IMR-90 (cell line): ENCODE data around the gene FBXO5. TPM values are rescaled to one million over a fixed set of nuclear protein-coding genes. Genes with fewer than 3 reads are reported as not detected.

Source experiments
- ATAC-seq: fragments of 200-7000 bp; cut with Tn5 transposase; 2 replicates; pipeline ENCODE4 v1.9.1; 2020; ENCODE audit warnings: low read depth, mild to moderate bottlenecking, moderate library complexity
- BruUV-seq: library from RNA; stranded (reverse); fragments of 400-500 nt; replicated peaks from 2 replicates; lab custom pipeline; 2021; lab: Mats Ljungman, UMichigan
- CTCF ChIA-PET: fragments of 300-600 bp; formaldehyde crosslinking; extraction: SDS; loops from one replicate; lab custom pipeline; 2021; ENCODE audit warnings: antibody characterized with exemption; lab: Yijun Ruan, JAX
- POLR2A ChIA-PET: fragments of 300-600 bp; sonication (Branson Sonifier 250); formaldehyde crosslinking; loops from one replicate; lab custom pipeline; 2022; ENCODE audit warnings: antibody characterized with exemption; ENCODE audit not compliant: unreplicated experiment; lab: Charles Lee
- DNase-seq: peaks from one replicate; pipeline ENCODE4 v3.0.0; 2013
- H2AFZ ChIP-seq: replicated peaks from 2 replicates; pipeline ENCODE3; 2013; ENCODE audit warnings: low read length, mild to moderate bottlenecking; ENCODE audit not compliant: poor library complexity
- H2AK5ac ChIP-seq: 2 replicates; pipeline ENCODE4 v1.6.1; 2013; ENCODE audit warnings: low read depth, low read length, inconsistent platforms
- H2AK9ac ChIP-seq: replicated peaks from 2 replicates; pipeline ENCODE3; 2013; ENCODE audit warnings: mild to moderate bottlenecking, low read depth, low read length, moderate library complexity; ENCODE audit not compliant: poor library complexity
- H2BK120ac ChIP-seq: 2 replicates; pipeline ENCODE4 v1.6.1; 2013; ENCODE audit warnings: low read depth, low read length, inconsistent platforms
- H2BK15ac ChIP-seq: 3 replicates; pipeline ENCODE4 v1.6.1; 2013; ENCODE audit warnings: low read depth, low read length, inconsistent platforms
- H2BK20ac ChIP-seq: 2 replicates; pipeline ENCODE4 v1.6.1; 2013; ENCODE audit warnings: low read depth, mild to moderate bottlenecking, inconsistent platforms, low read length, moderate library complexity
- H2BK5ac ChIP-seq: 2 replicates; pipeline ENCODE4 v1.6.1; 2013; ENCODE audit warnings: mild to moderate bottlenecking, low read depth, low read length, inconsistent platforms; ENCODE audit not compliant: poor library complexity, severe bottlenecking
- H3K14ac ChIP-seq: replicated peaks from 2 replicates; pipeline ENCODE4 v1.6.1; 2013; ENCODE audit warnings: low read depth, low read length, inconsistent platforms
- H3K18ac ChIP-seq: 2 replicates; pipeline ENCODE4 v1.6.1; 2013; ENCODE audit warnings: low read depth, low read length, control low read depth
- H3K23ac ChIP-seq: 2 replicates; pipeline ENCODE4 v1.6.1; 2013; ENCODE audit warnings: low read depth, low read length, inconsistent platforms
- H3K27ac ChIP-seq: 2 replicates; pipeline ENCODE4 v1.5.1; 2013; ENCODE audit warnings: mild to moderate bottlenecking, control low read depth, low read length; ENCODE audit not compliant: insufficient read depth
- H3K27me3 ChIP-seq: 2 replicates; pipeline ENCODE4 v1.6.1; 2013; ENCODE audit warnings: low read length; ENCODE audit not compliant: control insufficient read depth, insufficient read depth
- H3K36me3 ChIP-seq: 2 replicates; pipeline ENCODE4 v1.6.1; 2013; ENCODE audit warnings: low read length, mixed read lengths; ENCODE audit not compliant: control insufficient read depth, insufficient read depth
- H3K4ac ChIP-seq: 2 replicates; pipeline ENCODE4 v1.6.1; 2013; ENCODE audit warnings: low read depth, low read length, inconsistent platforms
- H3K4me1 ChIP-seq: 2 replicates; pipeline ENCODE4 v1.6.1; 2013; ENCODE audit warnings: low read length, mixed read lengths; ENCODE audit not compliant: control insufficient read depth, insufficient read depth
- H3K4me2 ChIP-seq: 2 replicates; pipeline ENCODE4 v1.6.1; 2013; ENCODE audit warnings: low read depth, mild to moderate bottlenecking, control low read depth, low read length, moderate library complexity
- H3K4me3 ChIP-seq: 2 replicates; pipeline ENCODE4 v1.5.1; 2013; ENCODE audit warnings: low read depth, mild to moderate bottlenecking, control low read depth, low read length, moderate library complexity; ENCODE audit not compliant: insufficient read depth
- H3K56ac ChIP-seq: 2 replicates; pipeline ENCODE4 v1.6.1; 2013; ENCODE audit warnings: low read length, inconsistent platforms; ENCODE audit not compliant: insufficient read depth; ENCODE audit errors: extremely low read depth
- H3K79me1 ChIP-seq, 2 experiments: 2 replicates each; pipeline ENCODE4 v1.6.1; 2013; ENCODE audit warnings: low read length in 2 of 2, inconsistent platforms in 1 of 2, low read depth in 1 of 2
- H3K9ac ChIP-seq: 2 replicates; pipeline ENCODE4 v1.6.1; 2013; ENCODE audit warnings: low read depth, low read length, control low read depth
- H3K9me1 ChIP-seq: 2 replicates; pipeline ENCODE4 v1.6.1; 2013; ENCODE audit warnings: low read length, inconsistent platforms; ENCODE audit not compliant: insufficient read depth
- H3K9me3 ChIP-seq: 2 replicates; pipeline ENCODE4 v1.6.1; 2013; ENCODE audit warnings: low read length; ENCODE audit not compliant: control insufficient read depth, insufficient read depth
- H4K20me1 ChIP-seq: 2 replicates; pipeline ENCODE4 v1.6.1; 2013; ENCODE audit warnings: low read length, inconsistent platforms; ENCODE audit not compliant: insufficient read depth
- H4K5ac ChIP-seq: 2 replicates; pipeline ENCODE4 v1.6.1; 2013; ENCODE audit warnings: mild to moderate bottlenecking, low read depth, low read length, control low read depth
- H4K8ac ChIP-seq, 2 experiments: 2 replicates each; pipeline ENCODE4 v1.6.1; 2013; ENCODE audit warnings: low read depth in 2 of 2, low read length in 2 of 2, control low read depth in 1 of 2, inconsistent platforms in 1 of 2
- H4K91ac ChIP-seq: 2 replicates; pipeline ENCODE4 v1.6.1; 2013; ENCODE audit warnings: low read depth, low read length, inconsistent platforms; ENCODE audit not compliant: insufficient read depth
- BHLHE40 ChIP-seq: fragments of 150-350 bp; IDR thresholded peaks from 2 replicates; pipeline ENCODE4 v1.6.1; 2016; ENCODE audit warnings: mild to moderate bottlenecking, low read depth, low read length
- CEBPB ChIP-seq: IDR thresholded peaks from 2 replicates; pipeline ENCODE4 v1.6.1; 2012; ENCODE audit warnings: low read depth, low read length, improper control_type of control experiment
- CHD1 ChIP-seq: IDR thresholded peaks from 2 replicates; pipeline ENCODE4 v1.6.1; 2012; ENCODE audit warnings: low read depth, low read length, improper control_type of control experiment
- FOS ChIP-seq: fragments of 150-350 bp; IDR thresholded peaks from 2 replicates; pipeline ENCODE4 v1.6.1; 2016; ENCODE audit warnings: low read depth, low read length
- MAFK ChIP-seq: IDR thresholded peaks from 2 replicates; pipeline ENCODE4 v1.6.1; 2012; ENCODE audit warnings: low read depth, low read length, improper control_type of control experiment
- MAZ ChIP-seq: IDR thresholded peaks from 2 replicates; pipeline ENCODE4 v1.6.1; 2012; ENCODE audit warnings: low read depth, mild to moderate bottlenecking, low read length, improper control_type of control experiment, moderate library complexity, borderline replicate concordance
- MXI1 ChIP-seq: IDR thresholded peaks from 2 replicates; pipeline ENCODE4 v1.6.1; 2012; ENCODE audit warnings: low read depth, mild to moderate bottlenecking, low read length, moderate library complexity, borderline replicate concordance
- NFE2L2 ChIP-seq: fragments of 150-350 bp; IDR thresholded peaks from 2 replicates; pipeline ENCODE4 v1.6.1; 2016; ENCODE audit warnings: low read depth, mild to moderate bottlenecking, low read length
- POLR2A ChIP-seq: IDR thresholded peaks from 2 replicates; pipeline ENCODE4 v1.6.1; 2012; ENCODE audit warnings: mild to moderate bottlenecking, low read depth, low read length
- RAD21 ChIP-seq: IDR thresholded peaks from 2 replicates; pipeline ENCODE4 v1.6.1; 2012; ENCODE audit warnings: low read length, improper control_type of control experiment
- RCOR1 ChIP-seq: IDR thresholded peaks from 2 replicates; pipeline ENCODE4 v1.6.1; 2012; ENCODE audit warnings: mild to moderate bottlenecking, low read length, improper control_type of control experiment; ENCODE audit not compliant: insufficient replicate concordance
- RFX5 ChIP-seq: IDR thresholded peaks from 2 replicates; pipeline ENCODE4 v1.8.0; 2012; ENCODE audit warnings: low read depth, mild to moderate bottlenecking, low read length, moderate library complexity
- SMC3 ChIP-seq: fragments of 150-350 bp; IDR thresholded peaks from 2 replicates; pipeline ENCODE4 v1.6.1; 2016; ENCODE audit warnings: low read depth, mild to moderate bottlenecking, antibody characterized with exemption, low read length, moderate library complexity
- WGBS, 2 experiments: methylation state at CpG; one replicate each; pipeline versions ENCODE4 v1.1.5 to v1.1.7; 2013; ENCODE audit warnings: missing lambda C conversion rate in 2 of 2; ENCODE audit not compliant: insufficient read length in 1 of 2; ENCODE audit errors: extremely low coverage in 2 of 2; 5-methylcytosine and 5-hydroxymethylcytosine counted together
- dilution Hi-C: fragments of 300-500 bp; cut with HindIII; formaldehyde crosslinking; loops from one replicate; pipeline ENCODE4 v1.14.3; 2018; ENCODE audit warnings: low sequenced_read_pairs; ENCODE audit not compliant: unreplicated experiment
- in situ Hi-C: fragments of 300-500 bp; cut with MboI; formaldehyde crosslinking; loops from 3 replicates; pipeline ENCODE4 v1.14.3; 2019; ENCODE audit warnings: low sequenced_read_pairs, inconsistent platforms, mixed read lengths
- intact Hi-C: fragments of 100-400 bp; cut with micrococcal nuclease; formaldehyde crosslinking; loops from 2 replicates; pipeline ENCODE4 v1.10.0; 2022
- polyA plus RNA-seq, 3 experiments: library from polyadenylated mRNA; depleted of rRNA; stranded (reverse); fragments of >200 nt; gene quantifications; 2 replicates each; pipeline ENCODE4 v1.2.3, GENCODE V29; 2012; ENCODE audit warnings: low replicate concordance in 1 of 3
- total RNA-seq: library from RNA; depleted of rRNA; stranded (reverse); fragments of >200 nt; gene quantifications from 2 replicates; pipeline ENCODE4 v1.2.3, GENCODE V29; 2012
- TF ChIP-seq, protein P1 (sequence below): conservative IDR thresholded peaks from 2 replicates; pipeline ENCODE4 v1.5.1; 2012; ENCODE audit warnings: mild to moderate bottlenecking, low read depth, low read length, improper control_type of control experiment
- TF ChIP-seq, protein P2 (sequence below): fragments of 150-350 bp; IDR thresholded peaks from 2 replicates; pipeline ENCODE4 v1.6.1; 2016; ENCODE audit warnings: low read depth, mild to moderate bottlenecking, low read length, moderate library complexity, borderline replicate concordance
- TF ChIP-seq, protein P3 (sequence below): fragments of 150-350 bp; IDR thresholded peaks from 2 replicates; pipeline ENCODE4 v1.6.1; 2017; ENCODE audit warnings: mild to moderate bottlenecking, antibody characterized with exemption, low read length, low read depth

The FBXO5 gene
- total and polyA plus RNA-seq, 2 of the 4 experiments (the other 2 are of a cell fraction) = 11.8 to 16.7 TPM

DNA sequence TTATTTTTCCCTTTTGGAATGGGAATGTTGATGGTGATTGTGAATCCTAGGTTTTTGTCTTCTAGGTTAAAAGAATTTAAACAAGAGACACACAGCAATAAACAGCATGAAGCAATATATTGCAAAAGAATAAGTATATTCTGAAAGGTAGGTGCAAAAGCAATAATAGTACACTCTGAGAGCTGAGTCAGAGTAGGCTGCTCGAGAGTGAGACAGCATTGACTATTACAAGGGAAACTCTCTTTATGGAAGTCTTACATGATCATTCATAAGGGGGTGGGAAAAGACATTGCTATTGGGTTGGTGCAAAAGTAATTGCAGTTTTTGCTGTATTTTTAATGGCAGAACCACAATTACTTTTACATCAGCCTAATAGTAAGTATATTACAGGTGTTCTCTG is 25.0 kb downstream of the FBXO5 start:
- in situ Hi-C loops (loop anchor here (10.0 kb wide), 2 partner anchors 213 to 483 kb away; no protein-coding TSS in a partner anchor), dilution Hi-C loops (no loop called here), intact Hi-C loops (no loop called here)
- no peaks in the 10 kb centered on the region for H3K4me1 ChIP-seq
- no peaks in the 10 kb centered on the region for H4K20me1 ChIP-seq
- no peak overlapping the region for H3K4me2 ChIP-seq
- POLR2A ChIA-PET = no interaction called here
- TF ChIP-seq, protein P1, sequence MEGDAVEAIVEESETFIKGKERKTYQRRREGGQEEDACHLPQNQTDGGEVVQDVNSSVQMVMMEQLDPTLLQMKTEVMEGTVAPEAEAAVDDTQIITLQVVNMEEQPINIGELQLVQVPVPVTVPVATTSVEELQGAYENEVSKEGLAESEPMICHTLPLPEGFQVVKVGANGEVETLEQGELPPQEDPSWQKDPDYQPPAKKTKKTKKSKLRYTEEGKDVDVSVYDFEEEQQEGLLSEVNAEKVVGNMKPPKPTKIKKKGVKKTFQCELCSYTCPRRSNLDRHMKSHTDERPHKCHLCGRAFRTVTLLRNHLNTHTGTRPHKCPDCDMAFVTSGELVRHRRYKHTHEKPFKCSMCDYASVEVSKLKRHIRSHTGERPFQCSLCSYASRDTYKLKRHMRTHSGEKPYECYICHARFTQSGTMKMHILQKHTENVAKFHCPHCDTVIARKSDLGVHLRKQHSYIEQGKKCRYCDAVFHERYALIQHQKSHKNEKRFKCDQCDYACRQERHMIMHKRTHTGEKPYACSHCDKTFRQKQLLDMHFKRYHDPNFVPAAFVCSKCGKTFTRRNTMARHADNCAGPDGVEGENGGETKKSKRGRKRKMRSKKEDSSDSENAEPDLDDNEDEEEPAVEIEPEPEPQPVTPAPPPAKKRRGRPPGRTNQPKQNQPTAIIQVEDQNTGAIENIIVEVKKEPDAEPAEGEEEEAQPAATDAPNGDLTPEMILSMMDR = no peak
- TF ChIP-seq RAD21 = no peak
- TF ChIP-seq, protein P2, sequence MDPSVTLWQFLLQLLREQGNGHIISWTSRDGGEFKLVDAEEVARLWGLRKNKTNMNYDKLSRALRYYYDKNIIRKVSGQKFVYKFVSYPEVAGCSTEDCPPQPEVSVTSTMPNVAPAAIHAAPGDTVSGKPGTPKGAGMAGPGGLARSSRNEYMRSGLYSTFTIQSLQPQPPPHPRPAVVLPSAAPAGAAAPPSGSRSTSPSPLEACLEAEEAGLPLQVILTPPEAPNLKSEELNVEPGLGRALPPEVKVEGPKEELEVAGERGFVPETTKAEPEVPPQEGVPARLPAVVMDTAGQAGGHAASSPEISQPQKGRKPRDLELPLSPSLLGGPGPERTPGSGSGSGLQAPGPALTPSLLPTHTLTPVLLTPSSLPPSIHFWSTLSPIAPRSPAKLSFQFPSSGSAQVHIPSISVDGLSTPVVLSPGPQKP = no peak
- TF ChIP-seq BHLHE40 = no peak
- no peak for TF ChIP-seq CHD1
- no peak for TF ChIP-seq RFX5
- TF ChIP-seq NFE2L2 = no peak
- no peak for TF ChIP-seq MAFK
- TF ChIP-seq RCOR1 = no peak
- TF ChIP-seq SMC3 = no peak
- TF ChIP-seq, protein P3, sequence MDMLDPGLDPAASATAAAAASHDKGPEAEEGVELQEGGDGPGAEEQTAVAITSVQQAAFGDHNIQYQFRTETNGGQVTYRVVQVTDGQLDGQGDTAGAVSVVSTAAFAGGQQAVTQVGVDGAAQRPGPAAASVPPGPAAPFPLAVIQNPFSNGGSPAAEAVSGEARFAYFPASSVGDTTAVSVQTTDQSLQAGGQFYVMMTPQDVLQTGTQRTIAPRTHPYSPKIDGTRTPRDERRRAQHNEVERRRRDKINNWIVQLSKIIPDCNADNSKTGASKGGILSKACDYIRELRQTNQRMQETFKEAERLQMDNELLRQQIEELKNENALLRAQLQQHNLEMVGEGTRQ = no peak
- TF ChIP-seq POLR2A = no peak
- no peak for TF ChIP-seq FOS
- TF ChIP-seq MAZ = no peak
- TF ChIP-seq MXI1 = no peak
- TF ChIP-seq CEBPB = no peak
- no peaks in the 10 kb centered on the region for H3K9me3 ChIP-seq
- no TSS peak for BruUV-seq
- H2BK120ac ChIP-seq = no peak overlapping the region
- no peak for DNase-seq
- ATAC-seq = no peak
- CTCF ChIA-PET = no interaction called here
- no peak overlapping the region for H3K27ac ChIP-seq
- no peak overlapping the region for H3K4ac ChIP-seq
- no CpG with 5 or more reads among the region's 1 CpG for WGBS, 2 experiments
- no peak overlapping the region for H2BK15ac ChIP-seq
- no peaks in the 10 kb centered on the region for H3K36me3 ChIP-seq
- H3K27me3 ChIP-seq = no peaks in the 10 kb centered on the region
- H3K56ac ChIP-seq = no peak overlapping the region
- no peak overlapping the region for H3K4me3 ChIP-seq
- H3K9ac ChIP-seq = no peak overlapping the region
- no peak overlapping the region for H2AFZ ChIP-seq
- H4K8ac ChIP-seq = no peak overlapping the region
- H2AK5ac ChIP-seq = no peak overlapping the region
- H4K5ac ChIP-seq = no peak overlapping the region
- H3K14ac ChIP-seq = no peak overlapping the region
- H2BK20ac ChIP-seq = no peak overlapping the region
- no peaks in the 10 kb centered on the region for H3K9me1 ChIP-seq
- no peak overlapping the region for H2BK5ac ChIP-seq
- no peak overlapping the region for H3K18ac ChIP-seq
- no peak overlapping the region for H3K23ac ChIP-seq
- no peak overlapping the region for H4K91ac ChIP-seq
- H2AK9ac ChIP-seq = no peak overlapping the region
- no peaks in the 10 kb centered on the region for H3K79me1 ChIP-seq
